Measurements from ENCODE around the gene WFIKKN1. TPM values are rescaled to one million over a fixed set of nuclear protein-coding genes. Genes with fewer than 3 reads are reported as not detected.
A peak's percentile ranks its signal among the peaks of the same experiment; 100 is the strongest.

Gene WFIKKN1
- total and polyA plus RNA-seq, 2 of the 13 experiments (the other 11 are each of a cell fraction or from before 2014, with no cell fraction given), result 1.7 to 4.9 TPM

DNA sequence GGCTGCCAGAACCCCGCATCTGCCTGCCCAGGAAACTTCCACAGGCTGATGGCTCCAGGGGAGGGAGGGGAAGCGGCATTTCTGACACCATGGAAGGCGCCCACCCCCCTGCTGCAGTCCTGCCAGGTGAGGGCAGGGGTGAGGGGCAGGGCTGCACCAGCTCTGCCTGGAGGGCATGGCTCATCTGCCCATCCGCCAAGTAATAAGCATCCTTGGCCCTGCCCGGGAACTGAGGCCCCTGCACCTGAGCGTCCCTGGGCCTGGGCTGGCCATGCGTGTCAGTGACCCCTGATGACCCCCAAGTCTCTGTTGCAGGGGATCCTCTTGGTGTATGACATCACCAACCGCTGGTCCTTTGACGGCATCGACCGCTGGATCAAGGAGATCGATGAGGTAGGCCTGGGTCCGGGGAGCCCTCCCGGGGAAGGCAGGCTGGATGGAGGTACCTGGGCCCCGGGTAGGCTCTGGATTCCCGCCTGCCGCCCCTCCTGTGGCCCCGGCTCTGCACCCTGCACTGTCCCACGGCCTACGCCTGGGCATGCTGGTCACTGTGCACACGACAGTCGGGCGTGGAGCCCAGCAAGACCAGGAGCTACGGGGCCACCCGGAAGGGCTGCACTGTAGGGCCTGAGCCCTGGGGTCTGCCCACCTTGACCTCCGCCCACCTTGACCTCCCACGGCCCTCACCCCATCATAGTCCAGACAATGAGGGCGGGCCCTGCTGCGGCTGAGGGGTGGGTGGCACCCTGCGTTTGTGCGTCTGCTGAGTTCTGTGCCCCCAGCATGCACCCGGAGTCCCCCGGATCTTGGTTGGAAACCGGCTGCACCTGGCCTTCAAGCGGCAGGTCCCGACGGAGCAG is 5.4 kb upstream of the WFIKKN1 start (continued):
- TF ChIP-seq ELF3 (CRISPR knock-in tag; IDR thresholded peaks at IDR 0.05) (no peak), TGIF2 (CRISPR knock-in tag; IDR thresholded peaks at IDR 0.05) (no peak), ZNF207 (IDR thresholded peaks at IDR 0.05; ENCODE audit: borderline replicate concordance) (no peak), ATF7 (IDR thresholded peaks at IDR 0.05) (peak; percentile 52), ATF7 (CRISPR knock-in tag; IDR thresholded peaks at IDR 0.05) (no peak)
- TF ChIP-seq, protein P1, sequence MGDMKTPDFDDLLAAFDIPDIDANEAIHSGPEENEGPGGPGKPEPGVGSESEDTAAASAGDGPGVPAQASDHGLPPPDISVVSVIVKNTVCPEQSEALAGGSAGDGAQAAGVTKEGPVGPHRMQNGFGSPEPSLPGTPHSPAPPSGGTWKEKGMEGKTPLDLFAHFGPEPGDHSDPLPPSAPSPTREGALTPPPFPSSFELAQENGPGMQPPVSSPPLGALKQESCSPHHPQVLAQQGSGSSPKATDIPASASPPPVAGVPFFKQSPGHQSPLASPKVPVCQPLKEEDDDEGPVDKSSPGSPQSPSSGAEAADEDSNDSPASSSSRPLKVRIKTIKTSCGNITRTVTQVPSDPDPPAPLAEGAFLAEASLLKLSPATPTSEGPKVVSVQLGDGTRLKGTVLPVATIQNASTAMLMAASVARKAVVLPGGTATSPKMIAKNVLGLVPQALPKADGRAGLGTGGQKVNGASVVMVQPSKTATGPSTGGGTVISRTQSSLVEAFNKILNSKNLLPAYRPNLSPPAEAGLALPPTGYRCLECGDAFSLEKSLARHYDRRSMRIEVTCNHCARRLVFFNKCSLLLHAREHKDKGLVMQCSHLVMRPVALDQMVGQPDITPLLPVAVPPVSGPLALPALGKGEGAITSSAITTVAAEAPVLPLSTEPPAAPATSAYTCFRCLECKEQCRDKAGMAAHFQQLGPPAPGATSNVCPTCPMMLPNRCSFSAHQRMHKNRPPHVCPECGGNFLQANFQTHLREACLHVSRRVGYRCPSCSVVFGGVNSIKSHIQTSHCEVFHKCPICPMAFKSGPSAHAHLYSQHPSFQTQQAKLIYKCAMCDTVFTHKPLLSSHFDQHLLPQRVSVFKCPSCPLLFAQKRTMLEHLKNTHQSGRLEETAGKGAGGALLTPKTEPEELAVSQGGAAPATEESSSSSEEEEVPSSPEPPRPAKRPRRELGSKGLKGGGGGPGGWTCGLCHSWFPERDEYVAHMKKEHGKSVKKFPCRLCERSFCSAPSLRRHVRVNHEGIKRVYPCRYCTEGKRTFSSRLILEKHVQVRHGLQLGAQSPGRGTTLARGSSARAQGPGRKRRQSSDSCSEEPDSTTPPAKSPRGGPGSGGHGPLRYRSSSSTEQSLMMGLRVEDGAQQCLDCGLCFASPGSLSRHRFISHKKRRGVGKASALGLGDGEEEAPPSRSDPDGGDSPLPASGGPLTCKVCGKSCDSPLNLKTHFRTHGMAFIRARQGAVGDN (CRISPR knock-in tag; IDR thresholded peaks at IDR 0.05), result 0 out of 2 replicates have a peak, but pooled peaks have one; percentile 9

DNA sequence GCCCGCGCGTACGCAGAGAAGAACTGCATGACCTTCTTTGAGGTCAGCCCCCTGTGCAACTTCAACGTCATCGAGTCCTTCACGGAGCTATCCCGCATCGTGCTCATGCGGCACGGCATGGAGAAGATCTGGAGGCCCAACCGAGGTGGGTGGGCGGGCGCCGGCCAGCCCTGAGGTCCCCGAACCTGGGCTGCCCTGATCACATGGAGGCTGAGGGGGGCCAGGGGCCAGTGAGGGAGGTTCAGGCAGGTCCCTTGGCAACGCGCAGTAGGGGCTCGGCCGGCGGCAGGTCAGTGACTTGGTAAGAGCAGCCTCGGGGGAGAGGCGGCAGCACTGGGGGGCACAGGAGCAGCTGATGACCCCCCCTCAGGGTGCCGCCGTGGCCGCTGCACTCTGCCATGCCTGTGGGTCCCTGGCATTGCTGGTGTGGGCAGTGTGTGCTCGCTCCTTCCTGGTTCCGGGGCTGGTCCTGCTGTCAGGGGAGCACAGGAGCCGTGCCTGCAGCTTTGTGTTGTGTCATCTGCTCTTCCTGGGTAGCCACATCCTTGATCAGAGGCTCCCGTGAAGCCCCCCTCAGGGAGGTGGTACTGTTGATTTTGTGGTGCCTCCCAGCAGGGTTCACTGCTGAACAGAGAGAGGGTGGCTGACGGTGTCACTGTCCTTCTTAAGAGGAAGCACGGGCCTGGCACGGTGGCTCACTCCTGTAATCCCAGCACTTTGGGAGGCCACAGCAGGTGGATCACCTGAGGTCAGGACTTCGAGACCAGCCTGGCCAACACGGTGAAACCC is 4.6 kb upstream of the WFIKKN1 start:
- ChIA-PET CTCF (ENCODE audit: low intra/inter-chr PET ratio, low total read pairs) (no interaction called here), POLR2A (no interaction called here)
- Histone ChIP-seq H3K4me1 (ENCODE audit: insufficient read depth, low read length) (peaks cover 19% of the 10 kb centered on the region), H3K27me3 (ENCODE audit: control insufficient read depth in 1 of 2, insufficient read depth in 2 of 2, low read length in 2 of 2) (no peaks in the 10 kb centered on the region), H3K79me2 (ENCODE audit: insufficient read depth, low read length) (no peaks in the 10 kb centered on the region), H4K20me1 (ENCODE audit: insufficient read depth, low read length) (no peaks in the 10 kb centered on the region), H3K9ac (ENCODE audit: insufficient read depth, low read depth, low read length) (no peak overlapping the region), H2AFZ (ENCODE audit: low read length) (no peak overlapping the region), H3K27ac (ENCODE audit: extremely low read length, insufficient read depth, low read length) (no peak overlapping the region), H3K4me2 (ENCODE audit: low read depth, low read length) (no peak overlapping the region), H3K4me3 (replicated peaks in 1 of 3; ENCODE audit: insufficient read depth in 1 of 3, low read depth in 2 of 3, low read length in 3 of 3) (no peak overlapping the region), H3K36me3 (replicated peaks in 1 of 2; ENCODE audit: control insufficient read depth in 1 of 2, insufficient read depth in 2 of 2, low read length in 2 of 2) (peaks cover 4% of the 10 kb centered on the region in 2 experiments; a peak in 2 of 5 replicates), H3K9me3 (ENCODE audit: low read length) (no peaks in the 10 kb centered on the region)
- intact Hi-C loops (cut with micrococcal nuclease; ENCODE audit: unreplicated experiment) (no loop called here), in situ Hi-C loops (cut with HindIII; ENCODE audit: extremely low pct_ligation_motif_present, low pct_unique_long_range_greater_than_20kb) (no loop called here)
- ATAC-seq (no peak), FAIRE-seq (no peak), DNase-seq (ENCODE audit: low spot score) (no peak)
- 95% methylated on average over 12 of the region's 35 CpGs for WGBS (ENCODE audit: low lambda C conversion rate)
- TF ChIP-seq AGO2 (optimal IDR thresholded peaks at IDR 0.05; ENCODE audit: low read depth, low read length), result peak; percentile 36
- TF ChIP-seq ZNF713 (CRISPR knock-in tag; IDR thresholded peaks at IDR 0.05), result no peak
- TF ChIP-seq DMAP1 (CRISPR knock-in tag; IDR thresholded peaks at IDR 0.05), result no peak
- TF ChIP-seq ZFP36L1 (CRISPR knock-in tag; IDR thresholded peaks at IDR 0.05), result no peak
- no peak for TF ChIP-seq MTA3 (CRISPR knock-in tag; IDR thresholded peaks at IDR 0.05)
- no peak for TF ChIP-seq HOXA5 (CRISPR knock-in tag; IDR thresholded peaks at IDR 0.05)
- TF ChIP-seq ZNF589 (CRISPR knock-in tag; conservative IDR thresholded peaks at IDR 0.05), result no peak
- BruUV-seq (replicated peaks), result no TSS peak
